GM21619 (cell line): Measurements from ENCODE around the gene SPRN.
"Not testable (repeated sequence)": the region's sequence is repeated elsewhere in the genome, so short reads cannot be mapped to it uniquely, and the experiment has no call there.

Experiments
- ATAC-seq: cut with Tn5 transposase; IDR thresholded peaks from one replicate; pipeline ENCODE4 v1.9.1; 2021; ENCODE audit not compliant: unreplicated experiment

Gene SPRN

GRCh38 chr10:133457100-133457841, 32.8 kb upstream of the SPRN start:
- no peak for ATAC-seq

GRCh38 chr10:133456041-133456951, 31.9 kb upstream of the SPRN start:
- ATAC-seq, result no peak

- ATAC-seq, result no peak
Observed at GRCh38 chr10:133455611-133456031, 31.2 kb upstream of the SPRN start.

GRCh38 chr10:133455196-133455595, 30.8 kb upstream of the SPRN start:
- ATAC-seq, result no peak

GRCh38 chr10:133454204-133454893, 29.9 kb upstream of the SPRN start:
- ATAC-seq, result no peak

GRCh38 chr10:133453516-133454203, 29.2 kb upstream of the SPRN start, which contains the start of gene SCART1:
SCART1 (plus strand) TSS chr10:133453945; CDS start chr10:133453998, 53 bp downstream.
- no peak for ATAC-seq

- ATAC-seq, result no peak
Observed at GRCh38 chr10:133452453-133452852, 28.0 kb upstream of the SPRN start.

GRCh38 chr10:133451346-133451745, 26.9 kb upstream of the SPRN start:
- ATAC-seq, result no peak

- no peak for ATAC-seq
Observed at GRCh38 chr10:133448120-133448519, 23.7 kb upstream of the SPRN start.

GRCh38 chr10:133446979-133447378, 22.6 kb upstream of the SPRN start:
- ATAC-seq, result no peak

GRCh38 chr10:133445751-133446708, 21.6 kb upstream of the SPRN start:
- ATAC-seq, result no peak

- no peak for ATAC-seq
Observed at GRCh38 chr10:133445268-133445732, 20.9 kb upstream of the SPRN start.

- ATAC-seq, result no peak
Observed at GRCh38 chr10:133444342-133445267, 20.2 kb upstream of the SPRN start.

GRCh38 chr10:133442967-133443924, 18.8 kb upstream of the SPRN start:
- ATAC-seq, result no peak

- no peak for ATAC-seq
Observed at GRCh38 chr10:133442191-133442966, 18.0 kb upstream of the SPRN start.

- ATAC-seq, result no peak
Observed at GRCh38 chr10:133441780-133442179, 17.4 kb upstream of the SPRN start.

GRCh38 chr10:133441356-133441755, 16.9 kb upstream of the SPRN start:
- not testable (repeated sequence) for ATAC-seq
